HG02943 (cell line): ENCODE data around the gene TEX22.

Experiments used
- ATAC-seq: cut with Tn5 transposase; IDR thresholded peaks from one replicate; pipeline ENCODE4 v1.9.1; 2021; ENCODE audit warnings: mild to moderate bottlenecking, low read depth, moderate library complexity; ENCODE audit not compliant: unreplicated experiment

The TEX22 gene

DNA sequence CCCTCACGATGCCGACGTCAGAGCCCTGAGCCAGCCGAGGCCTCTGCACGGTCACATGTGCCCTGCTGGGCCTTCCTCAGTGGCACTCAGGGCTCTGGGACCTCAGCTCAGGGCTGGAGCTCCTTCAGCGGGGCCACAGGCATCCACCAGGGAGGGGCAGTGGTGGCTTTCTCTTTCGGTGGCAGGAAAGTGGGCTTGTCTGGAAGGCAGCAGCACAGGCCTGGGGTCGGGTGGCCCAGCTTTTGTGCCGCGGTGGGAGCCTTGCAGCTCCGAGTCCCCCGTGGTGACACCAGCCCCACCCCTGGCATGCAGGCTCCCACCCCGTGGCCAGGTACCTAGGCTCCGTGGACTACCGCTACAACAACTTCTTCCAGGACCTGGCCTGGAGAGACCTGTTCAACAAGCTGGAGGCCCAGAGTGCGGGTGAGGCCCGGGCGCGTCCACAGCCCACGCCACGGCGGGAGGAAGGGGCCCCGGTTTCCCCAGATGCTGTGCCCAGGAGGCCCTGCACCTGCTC is 14.2 kb upstream of the TEX22 start:
- ATAC-seq: no peak

GRCh38 chr14:105384605-105385321 is 13.6 kb upstream of the TEX22 start:
- ATAC-seq: no peak

DNA sequence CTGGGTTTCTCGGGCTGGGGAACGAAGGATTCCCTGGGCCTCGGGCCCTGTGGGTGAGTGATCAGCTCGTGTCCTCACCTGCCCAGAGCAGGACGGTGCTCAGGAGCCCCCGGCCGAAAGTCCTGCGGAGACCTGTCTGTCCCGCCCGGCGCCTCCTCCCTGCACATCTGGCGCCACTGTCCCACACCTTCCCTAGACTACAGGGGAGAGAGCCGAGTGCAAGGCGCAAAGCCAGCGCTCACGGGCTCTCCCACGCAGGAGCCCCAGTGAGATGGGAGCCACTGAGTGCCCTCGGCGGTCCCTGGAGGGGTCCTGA is 13.1 kb upstream of the TEX22 start:
- ATAC-seq: no peak

DNA sequence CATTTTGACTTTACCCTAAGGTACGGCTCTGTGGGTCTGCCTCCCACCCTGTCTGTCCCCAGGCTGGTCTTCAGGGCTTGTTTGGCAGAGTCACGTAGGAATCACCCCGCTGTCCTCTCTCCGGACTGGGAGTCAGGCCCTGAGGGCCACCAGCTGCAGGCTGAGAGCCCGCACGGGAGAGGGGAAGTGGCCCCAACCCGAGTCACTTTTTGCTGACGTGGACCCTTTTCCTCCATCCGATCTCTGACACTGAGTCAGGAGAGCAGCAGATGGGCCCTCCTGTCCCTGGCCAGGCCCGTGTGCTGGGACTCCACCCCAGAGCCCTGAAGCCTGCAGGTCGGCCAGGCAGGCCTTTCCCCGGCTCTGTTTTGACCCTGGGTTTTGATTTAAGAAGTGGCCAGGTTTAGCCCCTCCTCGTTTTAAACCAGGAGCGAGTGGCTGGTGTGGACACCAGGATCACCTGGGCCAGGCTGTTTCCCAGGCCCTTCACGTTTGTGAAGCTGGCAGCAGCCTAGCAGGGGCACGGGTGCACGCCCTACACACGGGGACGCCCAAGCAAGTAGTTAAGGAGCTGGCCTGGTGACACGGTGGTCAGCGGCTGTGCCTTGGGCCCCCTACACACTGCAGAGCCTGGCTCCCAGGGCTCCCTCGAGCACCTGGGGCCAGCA is 12.5 kb upstream of the TEX22 start:
- ATAC-seq: no peak

GRCh38 chr14:105386581-105387529 is 11.5 kb upstream of the TEX22 start:
- ATAC-seq: no peak

DNA sequence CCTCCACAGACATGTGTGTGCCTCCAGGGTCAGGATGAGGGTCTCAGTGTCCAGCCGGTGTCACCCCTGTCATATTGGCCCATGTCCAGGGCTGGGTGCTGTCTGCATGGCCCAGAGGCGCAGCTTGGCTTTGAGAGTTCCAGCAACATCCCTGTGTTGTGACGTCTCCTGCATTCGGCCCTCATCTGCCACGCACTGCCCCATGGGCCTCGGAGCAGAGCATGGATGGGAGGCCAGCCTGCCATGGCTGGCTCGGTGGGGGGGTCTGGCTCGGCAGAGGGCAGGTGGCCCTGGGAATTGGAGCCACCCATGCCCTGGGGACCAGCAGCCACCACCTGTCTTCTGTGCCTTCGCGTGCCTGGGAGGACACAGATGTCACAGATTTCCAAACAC is 10.8 kb upstream of the TEX22 start:
- ATAC-seq: no peak

GRCh38 chr14:105388110-105388951 is 10.0 kb upstream of the TEX22 start:
- no peak for ATAC-seq

GRCh38 chr14:105388976-105389375 is 9.4 kb upstream of the TEX22 start:
- ATAC-seq: no peak

- no peak for ATAC-seq
Measured at GRCh38 chr14:105389534-105389933, 8.8 kb upstream of the TEX22 start.

- ATAC-seq: no peak
Measured at GRCh38 chr14:105389976-105390848, 8.1 kb upstream of the TEX22 start.

DNA sequence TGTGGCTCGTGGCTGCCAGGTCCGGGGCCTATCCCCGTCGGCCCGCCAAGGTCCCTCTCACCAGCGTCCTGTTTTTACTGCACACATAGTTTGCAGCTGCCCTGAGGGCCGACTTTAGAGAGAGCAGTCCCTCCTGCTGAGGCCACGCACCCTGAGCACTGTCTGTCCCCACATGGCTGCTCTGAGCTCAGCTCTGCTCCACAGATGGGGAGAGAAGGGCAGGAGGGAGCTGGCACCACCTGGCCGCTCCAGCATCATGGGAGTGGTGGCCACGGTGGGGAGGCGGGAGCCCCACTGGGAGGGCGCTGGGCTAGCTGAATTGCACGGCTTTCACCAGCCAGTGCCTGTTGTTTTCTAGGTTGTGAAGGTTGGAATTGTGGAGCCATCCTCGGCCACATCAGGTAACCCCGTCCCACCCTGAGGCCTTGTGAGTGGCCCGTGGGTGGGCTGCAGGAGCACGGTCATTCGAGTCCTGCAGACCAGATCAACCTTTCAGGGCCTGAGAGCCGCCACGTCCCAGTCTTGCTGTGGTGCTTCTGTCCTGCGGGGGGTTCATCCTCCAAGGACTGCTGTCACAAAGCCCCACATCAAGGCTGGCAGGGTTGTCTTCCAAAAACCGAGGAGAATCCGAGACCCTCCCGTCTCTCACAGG is 7.4 kb upstream of the TEX22 start:
- no peak for ATAC-seq

DNA sequence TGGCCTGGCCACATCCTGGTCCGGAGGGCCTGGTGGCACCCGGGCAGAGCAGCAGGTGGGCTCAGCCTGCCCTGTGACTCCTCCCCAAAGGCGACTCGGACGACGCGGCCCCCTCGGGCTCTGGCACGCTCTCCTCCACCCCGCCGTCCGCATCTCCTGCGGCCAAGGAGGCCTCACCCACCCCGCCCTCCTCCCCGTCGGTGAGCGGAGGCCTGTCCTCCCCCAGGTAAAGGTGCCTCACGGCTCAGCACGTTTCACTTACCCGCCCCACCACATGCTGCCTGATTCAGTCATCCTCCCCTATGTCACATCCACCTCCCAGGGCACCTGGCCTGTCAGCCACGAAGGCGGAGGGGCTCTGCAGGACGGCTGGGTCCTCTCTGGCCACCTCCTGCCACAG is 6.8 kb upstream of the TEX22 start:
- ATAC-seq: no peak

DNA sequence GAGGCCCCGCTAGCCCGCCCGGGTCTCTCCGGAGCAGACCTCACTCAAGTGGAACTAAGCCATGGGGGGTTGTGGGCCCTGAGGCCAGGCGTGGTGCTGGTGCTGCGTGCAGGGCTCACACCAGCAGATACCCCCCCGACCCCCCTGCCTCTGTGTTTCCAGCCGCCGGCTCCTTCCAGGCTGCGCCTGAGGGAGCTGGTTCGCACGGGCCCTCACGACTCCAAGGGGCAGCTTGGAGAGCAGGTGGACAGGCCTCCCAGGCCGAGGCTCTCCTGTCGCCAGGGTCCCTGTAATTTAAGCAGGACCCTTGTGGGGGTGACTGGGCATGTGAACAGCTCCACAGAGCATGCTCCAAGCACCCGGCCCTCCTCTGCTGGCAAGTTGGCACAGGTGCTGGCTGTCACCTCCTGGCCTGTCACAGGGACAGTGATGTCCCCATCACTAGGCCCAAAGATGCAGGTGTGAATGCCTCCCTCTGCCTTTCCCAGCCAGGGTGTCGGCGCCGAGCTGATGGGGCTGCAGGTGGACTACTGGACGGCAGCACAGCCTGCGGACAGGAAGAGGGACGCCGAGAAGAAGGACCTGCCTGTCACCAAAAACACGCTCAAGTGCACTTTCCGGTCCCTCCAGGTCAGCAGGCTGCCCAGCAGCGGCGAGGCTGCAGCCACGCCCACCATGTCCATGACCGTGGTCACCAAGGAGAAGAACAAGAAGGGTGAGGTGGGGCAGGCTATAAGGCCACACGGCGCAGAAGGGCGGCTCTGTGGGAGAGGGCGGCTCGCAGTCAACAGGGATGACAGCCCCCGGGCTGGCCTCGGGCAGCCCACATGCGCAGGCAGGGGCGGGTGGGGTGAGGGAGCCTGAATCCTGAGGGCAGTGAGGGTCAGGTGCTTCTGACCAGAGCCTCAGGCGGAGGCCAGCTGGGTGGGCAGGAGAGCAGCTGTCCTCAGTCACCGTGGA is 5.9 kb upstream of the TEX22 start:
- no peak for ATAC-seq

GRCh38 chr14:105393151-105393550 is 5.2 kb upstream of the TEX22 start:
- ATAC-seq: no peak

DNA sequence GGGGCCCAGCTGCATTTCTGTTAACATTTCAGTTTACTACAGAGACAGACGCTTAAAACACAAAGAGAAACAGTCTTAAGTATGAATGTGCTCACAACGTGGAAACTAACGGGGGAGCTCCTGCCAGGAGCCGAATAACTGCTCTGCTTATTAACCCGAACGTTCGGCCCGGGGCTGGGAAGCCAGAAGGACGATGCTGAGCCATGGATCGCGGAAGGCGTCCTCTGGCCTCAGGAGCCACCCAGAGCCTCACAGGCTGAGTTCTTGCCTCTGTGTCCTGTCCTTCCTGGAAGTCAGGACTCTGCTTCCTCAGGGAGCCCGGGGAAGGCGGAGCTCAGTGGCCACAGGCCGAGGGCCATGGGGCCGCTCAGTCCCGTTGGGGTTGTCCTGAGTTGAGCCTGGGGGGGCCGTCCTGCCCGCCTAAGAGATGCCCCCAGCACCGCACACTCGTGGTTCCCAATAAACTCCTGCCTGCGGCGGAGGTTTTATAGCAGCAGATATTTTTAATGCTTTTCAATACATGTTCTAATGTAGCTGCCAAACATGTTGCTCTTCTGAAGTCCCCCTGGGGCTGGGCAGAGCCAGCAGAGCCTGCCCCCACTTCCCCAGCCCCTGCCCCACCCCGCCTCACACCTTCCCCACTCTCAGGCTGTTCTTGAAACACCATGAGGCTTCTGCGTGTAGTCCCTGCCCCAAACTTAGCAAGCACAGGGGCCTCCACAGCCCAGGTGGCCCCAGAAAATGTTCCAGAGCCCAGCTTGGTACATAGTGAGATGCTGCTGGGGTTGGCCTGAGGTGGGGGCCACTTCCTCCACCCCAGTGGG is 3.4 kb upstream of the TEX22 start:
- ATAC-seq: no peak

GRCh38 chr14:105395538-105395854 is 2.8 kb upstream of the TEX22 start:
- no peak for ATAC-seq

- no peak for ATAC-seq
Measured at GRCh38 chr14:105397350-105397931, 897 bp upstream of the TEX22 start.
